IPS-18a (cell line): Measurements from ENCODE around the gene NRXN3.

ENCODE experiments used
- H3K27ac ChIP-seq: one replicate; pipeline ENCODE4 v1.5.1; 2013; ENCODE audit warnings: low read length
- H3K27me3 ChIP-seq: one replicate; pipeline ENCODE4 v1.6.1; 2013; ENCODE audit warnings: mild to moderate bottlenecking, low read length; ENCODE audit not compliant: control insufficient read depth, insufficient read depth
- H3K36me3 ChIP-seq: one replicate; pipeline ENCODE4 v1.6.1; 2013; ENCODE audit warnings: low read depth, low read length; ENCODE audit not compliant: control insufficient read depth
- H3K4me1 ChIP-seq: one replicate; pipeline ENCODE4 v1.6.1; 2013; ENCODE audit warnings: low read depth, low read length; ENCODE audit not compliant: control insufficient read depth
- H3K4me3 ChIP-seq: one replicate; pipeline ENCODE4 v1.5.1; 2013; ENCODE audit warnings: low read length
- H3K9ac ChIP-seq: one replicate; pipeline ENCODE4 v1.6.1; 2013; ENCODE audit warnings: mild to moderate bottlenecking, low read length, moderate library complexity
- H3K9me3 ChIP-seq: one replicate; pipeline ENCODE4 v1.6.1; 2013; ENCODE audit warnings: low read depth, low read length; ENCODE audit not compliant: control insufficient read depth

The NRXN3 gene

DNA sequence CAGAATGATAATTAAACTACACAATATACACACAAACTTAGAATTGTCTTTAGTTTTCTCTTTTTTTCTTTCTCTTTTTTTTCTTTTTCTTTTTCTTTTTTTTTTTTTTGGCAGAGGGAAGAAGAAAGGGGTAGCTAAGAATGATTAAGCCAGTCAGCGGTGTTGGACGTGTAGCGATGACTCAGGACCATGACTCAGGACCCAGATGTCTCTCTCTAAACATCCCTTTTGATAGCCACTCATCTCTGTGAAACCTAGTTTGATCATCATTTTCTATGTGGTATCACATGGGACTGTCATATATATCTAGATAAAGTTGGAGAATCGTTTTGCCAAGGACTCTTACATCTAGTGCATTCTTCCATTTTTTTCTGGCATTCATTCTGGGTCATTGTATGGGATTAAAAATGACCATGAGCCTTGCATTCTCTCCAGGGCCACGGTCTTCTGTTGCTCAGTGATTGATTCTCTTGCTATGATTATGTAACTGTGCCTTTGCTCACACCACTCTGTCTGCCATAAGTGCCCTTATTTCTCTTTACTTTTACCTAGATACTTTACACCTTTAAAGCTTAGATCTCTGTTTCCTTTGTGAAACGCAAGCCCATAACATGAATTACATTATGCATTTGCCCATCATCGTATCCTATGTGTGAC lies 26.6 kb upstream of the NRXN3 start:
- Histone ChIP-seq H3K27me3 (no peaks in the 10 kb centered on the region), H3K4me3 (no peak overlapping the region), H3K27ac (no peak overlapping the region)

DNA sequence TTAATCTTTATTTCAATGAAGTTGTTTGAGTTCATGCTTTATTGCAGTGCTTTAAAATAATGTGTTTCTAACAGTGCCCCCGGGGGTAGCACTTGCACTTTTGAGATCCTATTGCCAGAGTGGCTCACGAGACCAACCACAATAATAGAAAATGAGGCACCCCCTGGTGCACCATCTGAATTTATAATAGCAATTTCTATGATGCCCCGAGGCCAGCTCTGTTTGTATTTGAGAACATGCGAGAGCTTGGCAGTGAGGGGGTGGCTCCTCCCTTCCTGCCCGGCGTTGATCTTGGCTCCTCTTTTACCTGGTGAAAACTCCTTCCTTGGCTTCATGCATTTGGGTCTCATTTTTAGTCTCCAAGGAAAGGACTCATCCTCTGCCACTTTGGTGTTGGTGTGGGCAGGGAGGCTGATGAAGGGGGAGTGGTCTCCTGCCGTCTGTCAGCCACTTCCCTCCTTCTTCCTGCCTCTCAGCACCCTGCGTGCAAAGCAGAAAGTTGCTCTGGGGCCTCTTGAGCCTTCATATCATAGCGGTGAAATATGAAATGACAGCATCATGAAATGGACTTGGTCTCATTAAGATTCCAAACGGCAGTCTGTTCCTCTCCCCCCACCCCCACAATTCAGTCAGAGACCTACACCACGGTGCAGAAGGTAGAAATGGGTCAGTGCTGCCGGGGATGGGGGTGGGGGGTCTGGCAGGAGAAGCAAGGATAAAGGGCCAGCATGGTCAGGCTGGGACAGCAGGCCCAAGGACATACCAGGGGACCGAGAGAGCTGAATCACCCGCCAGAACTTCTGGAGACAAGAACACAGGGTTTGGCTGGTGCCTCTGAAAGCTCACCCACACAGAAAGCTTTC lies 17.7 kb upstream of the NRXN3 start:
- no peaks in the 10 kb centered on the region for H3K27me3 ChIP-seq
- no peak overlapping the region for H3K9ac ChIP-seq
- H3K36me3 ChIP-seq, result no peaks in the 10 kb centered on the region

More for the DNA sequence above, 26.6 kb upstream of the NRXN3 start:
- H3K4me1 ChIP-seq, result no peaks in the 10 kb centered on the region
- H3K9me3 ChIP-seq, result no peaks in the 10 kb centered on the region
- H3K36me3 ChIP-seq, result no peaks in the 10 kb centered on the region
- H3K9ac ChIP-seq, result no peak overlapping the region

DNA sequence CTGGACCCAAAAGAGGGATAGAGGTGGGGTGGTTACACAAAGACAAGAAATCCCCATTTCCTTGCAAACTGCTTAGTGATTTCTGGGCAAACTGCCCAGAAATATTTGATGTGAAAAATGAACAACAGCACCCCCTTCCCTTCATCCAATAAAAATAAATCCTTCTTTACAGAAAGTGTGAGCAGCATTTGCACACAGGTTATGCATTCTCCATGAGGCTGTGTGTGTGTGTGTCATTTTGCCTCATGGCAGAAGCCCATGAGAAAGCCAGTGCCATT lies 17.2 kb upstream of the NRXN3 start:
- no peak overlapping the region for H3K4me3 ChIP-seq

More for the DNA sequence above, 17.7 kb upstream of the NRXN3 start:
- Histone ChIP-seq H3K4me3 (no peak overlapping the region), H3K9me3 (no peaks in the 10 kb centered on the region), H3K27ac (no peak overlapping the region), H3K4me1 (no peaks in the 10 kb centered on the region)

DNA sequence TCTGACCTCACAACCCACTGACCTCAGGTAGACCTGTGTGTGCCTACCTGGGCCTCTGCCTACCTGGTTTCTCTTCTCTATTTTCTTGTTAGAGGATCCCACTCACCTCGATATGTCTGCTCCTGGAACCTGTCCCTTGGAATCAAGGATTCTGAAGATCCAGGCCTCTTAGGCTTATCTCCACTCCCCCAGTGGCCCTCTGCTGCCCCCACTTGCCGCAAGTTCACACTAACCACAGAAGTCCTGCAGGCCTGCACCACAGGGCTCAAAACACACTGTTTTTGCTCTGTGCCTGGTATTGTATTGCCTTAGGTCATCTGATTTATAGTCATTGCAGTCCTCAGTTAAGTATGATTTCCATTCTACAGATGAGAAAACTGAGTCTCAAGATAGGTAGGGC lies 15.3 kb upstream of the NRXN3 start:
- H3K36me3 ChIP-seq, result no peaks in the 10 kb centered on the region
- H3K9ac ChIP-seq, result no peak overlapping the region
- no peaks in the 10 kb centered on the region for H3K9me3 ChIP-seq
- no peaks in the 10 kb centered on the region for H3K27me3 ChIP-seq
- no peaks in the 10 kb centered on the region for H3K4me1 ChIP-seq
- H3K27ac ChIP-seq, result no peak overlapping the region
- no peak overlapping the region for H3K4me3 ChIP-seq

More for the DNA sequence above, 17.2 kb upstream of the NRXN3 start:
- no peak overlapping the region for H3K9ac ChIP-seq
- no peaks in the 10 kb centered on the region for H3K9me3 ChIP-seq
- no peaks in the 10 kb centered on the region for H3K36me3 ChIP-seq
- no peaks in the 10 kb centered on the region for H3K4me1 ChIP-seq
- H3K27me3 ChIP-seq, result no peaks in the 10 kb centered on the region
- H3K27ac ChIP-seq, result no peak overlapping the region

DNA sequence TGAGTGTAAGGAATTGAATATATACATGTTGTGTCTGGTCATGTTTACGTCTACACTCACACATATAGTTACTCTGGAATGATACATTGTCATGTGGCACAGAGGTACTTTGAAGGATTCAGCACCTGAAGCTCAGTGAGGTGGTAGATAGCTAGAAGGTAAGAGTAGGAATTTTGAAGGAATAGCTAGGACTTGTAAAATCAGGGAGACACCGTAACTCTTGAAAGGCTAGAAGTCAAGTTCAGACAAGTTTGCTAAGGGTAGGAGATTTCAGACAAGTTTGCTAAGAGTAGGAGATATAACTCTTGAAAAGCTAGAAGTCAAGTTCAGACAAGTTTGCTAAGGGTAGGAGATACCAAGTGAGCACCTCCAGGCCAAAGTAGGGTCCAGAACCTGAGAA lies 14.0 kb upstream of the NRXN3 start:
- no peaks in the 10 kb centered on the region for H3K36me3 ChIP-seq
- H3K9ac ChIP-seq, result no peak overlapping the region
- no peak overlapping the region for H3K27ac ChIP-seq
- H3K4me3 ChIP-seq, result no peak overlapping the region
- no peaks in the 10 kb centered on the region for H3K9me3 ChIP-seq
- no peaks in the 10 kb centered on the region for H3K4me1 ChIP-seq
- H3K27me3 ChIP-seq, result no peaks in the 10 kb centered on the region

DNA sequence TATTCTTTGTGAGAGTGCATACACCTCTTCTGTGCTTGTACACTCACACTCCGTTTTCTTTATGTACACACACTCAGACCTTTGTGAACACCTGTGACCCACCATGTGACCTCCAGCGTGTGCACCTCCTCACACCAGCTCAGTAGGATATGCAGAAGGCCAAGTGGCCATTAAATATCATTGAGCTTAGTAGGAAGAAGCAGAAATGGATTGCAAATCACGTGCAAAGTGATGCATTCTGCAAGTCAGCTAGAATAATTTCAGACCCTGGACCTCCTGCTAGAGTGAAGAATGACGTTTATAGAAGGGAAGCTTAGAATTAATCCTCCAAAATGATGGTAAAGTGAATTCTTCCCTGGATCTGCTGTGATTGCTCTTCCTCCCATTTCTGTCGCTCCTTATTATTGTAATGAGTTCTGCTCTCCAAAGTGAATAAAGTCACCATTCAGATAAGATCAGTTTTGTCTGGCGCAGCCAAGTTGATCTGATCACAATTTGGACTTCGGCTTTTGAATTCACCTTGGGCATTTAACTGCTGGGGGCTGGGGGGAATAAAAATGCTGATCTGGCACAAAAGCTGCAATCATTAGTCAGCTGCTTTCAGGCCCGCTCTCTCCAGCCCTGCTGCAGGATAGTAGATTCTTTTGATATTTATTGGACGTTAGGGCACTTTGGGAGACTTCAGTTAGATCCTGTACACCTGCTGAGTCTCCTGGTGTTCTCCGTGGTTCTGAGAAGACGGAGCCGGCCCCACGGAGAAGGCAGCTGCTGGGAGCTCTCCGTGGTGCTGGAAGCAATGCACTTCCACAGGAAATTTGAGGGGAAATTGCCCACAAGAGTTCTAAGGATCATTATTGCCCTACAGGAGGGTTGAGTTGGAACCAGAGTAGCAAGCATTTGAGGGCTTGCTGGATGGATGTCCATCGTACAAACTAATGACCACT lies 12.4 kb upstream of the NRXN3 start:
- no peaks in the 10 kb centered on the region for H3K9me3 ChIP-seq
- no peak overlapping the region for H3K9ac ChIP-seq
- no peak overlapping the region for H3K27ac ChIP-seq
- no peaks in the 10 kb centered on the region for H3K4me1 ChIP-seq
- H3K36me3 ChIP-seq, result no peaks in the 10 kb centered on the region
- no peaks in the 10 kb centered on the region for H3K27me3 ChIP-seq
- no peak overlapping the region for H3K4me3 ChIP-seq

DNA sequence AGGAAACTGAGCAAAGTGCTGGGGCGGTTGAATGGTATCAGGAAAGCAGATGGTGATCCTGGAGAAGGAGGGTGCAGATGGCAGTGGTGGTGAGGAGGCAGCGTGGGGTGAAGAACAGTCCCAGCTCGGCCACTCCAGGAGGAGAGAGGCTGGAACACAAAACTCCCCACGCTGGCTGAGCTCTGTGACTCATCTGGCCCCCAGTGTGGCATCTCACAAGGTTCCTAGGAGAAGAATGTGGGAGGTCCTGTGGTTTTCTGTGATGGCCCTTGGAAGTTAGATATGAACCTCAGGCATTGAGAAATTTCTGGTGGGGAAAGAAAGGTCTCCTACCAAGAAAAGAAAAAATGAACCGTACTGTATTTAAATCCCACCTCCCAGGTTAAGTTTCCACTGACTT lies 8.0 kb upstream of the NRXN3 start:
- Histone ChIP-seq H3K9me3 (no peaks in the 10 kb centered on the region), H3K27ac (no peak overlapping the region), H3K4me3 (no peak overlapping the region), H3K4me1 (peaks cover 6% of the 10 kb centered on the region), H3K9ac (no peak overlapping the region), H3K36me3 (no peaks in the 10 kb centered on the region), H3K27me3 (no peaks in the 10 kb centered on the region)

DNA sequence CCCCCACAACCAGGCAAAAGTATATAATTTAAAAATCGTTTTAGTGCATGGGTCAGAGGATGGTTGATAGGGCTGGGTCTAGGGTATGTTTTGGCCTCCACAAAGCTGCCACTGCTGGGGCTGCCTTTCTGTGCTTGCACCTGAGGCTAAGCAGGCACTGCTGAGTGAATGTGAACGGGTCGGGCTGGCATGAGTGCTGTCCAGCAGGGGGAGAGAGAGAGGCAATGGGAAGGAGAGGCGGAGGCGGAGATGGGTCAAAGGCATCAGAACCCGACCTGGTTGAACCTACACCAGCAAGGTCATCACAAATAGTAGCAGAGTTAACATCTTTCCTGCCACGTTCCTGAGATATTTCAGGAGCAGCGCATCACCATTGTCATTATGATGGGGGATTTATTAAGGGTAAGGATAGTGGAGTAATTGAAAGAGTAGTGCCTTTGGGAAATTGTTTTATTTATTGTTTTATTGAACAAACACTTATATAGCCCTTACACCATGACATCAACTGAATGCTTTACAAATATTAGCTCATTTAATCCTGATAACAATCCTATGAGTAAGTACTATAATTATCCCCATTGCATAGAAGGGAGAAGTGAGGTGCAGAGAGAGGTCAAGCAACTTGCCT lies 5.8 kb upstream of the NRXN3 start:
- Histone ChIP-seq H3K4me1 (peaks cover 6% of the 10 kb centered on the region), H3K27me3 (no peaks in the 10 kb centered on the region), H3K36me3 (no peaks in the 10 kb centered on the region)

DNA sequence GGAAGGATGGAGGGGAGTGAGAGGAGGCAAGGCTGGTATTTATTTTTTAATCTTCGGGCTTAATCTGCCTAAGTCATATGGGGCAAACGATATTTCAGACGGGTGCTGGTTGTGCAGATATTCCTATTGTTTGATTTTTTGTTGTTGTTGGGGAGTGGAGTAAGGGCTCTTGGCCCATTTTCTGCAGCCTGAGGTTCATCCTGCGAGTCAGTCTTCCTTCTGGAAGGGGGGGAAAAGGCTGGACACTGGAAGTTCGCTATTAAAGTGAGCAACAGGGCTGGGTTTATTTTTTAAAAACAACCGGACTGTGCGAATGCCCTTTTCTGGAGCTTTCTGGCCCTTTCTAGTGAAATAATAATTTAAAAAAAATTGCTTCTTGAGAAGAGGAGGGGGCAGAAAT lies 2.3 kb downstream of the NRXN3 start:
- Histone ChIP-seq H3K9me3 (no peaks in the 10 kb centered on the region), H3K4me1 (peaks cover 15% of the 10 kb centered on the region), H3K9ac (no peak overlapping the region), H3K27ac (no peak overlapping the region), H3K27me3 (no peaks in the 10 kb centered on the region), H3K4me3 (no peak overlapping the region), H3K36me3 (no peaks in the 10 kb centered on the region)

More for the DNA sequence above, 5.8 kb upstream of the NRXN3 start:
- no peak overlapping the region for H3K9ac ChIP-seq
- no peak overlapping the region for H3K27ac ChIP-seq
- no peak overlapping the region for H3K4me3 ChIP-seq
- H3K9me3 ChIP-seq, result no peaks in the 10 kb centered on the region

DNA sequence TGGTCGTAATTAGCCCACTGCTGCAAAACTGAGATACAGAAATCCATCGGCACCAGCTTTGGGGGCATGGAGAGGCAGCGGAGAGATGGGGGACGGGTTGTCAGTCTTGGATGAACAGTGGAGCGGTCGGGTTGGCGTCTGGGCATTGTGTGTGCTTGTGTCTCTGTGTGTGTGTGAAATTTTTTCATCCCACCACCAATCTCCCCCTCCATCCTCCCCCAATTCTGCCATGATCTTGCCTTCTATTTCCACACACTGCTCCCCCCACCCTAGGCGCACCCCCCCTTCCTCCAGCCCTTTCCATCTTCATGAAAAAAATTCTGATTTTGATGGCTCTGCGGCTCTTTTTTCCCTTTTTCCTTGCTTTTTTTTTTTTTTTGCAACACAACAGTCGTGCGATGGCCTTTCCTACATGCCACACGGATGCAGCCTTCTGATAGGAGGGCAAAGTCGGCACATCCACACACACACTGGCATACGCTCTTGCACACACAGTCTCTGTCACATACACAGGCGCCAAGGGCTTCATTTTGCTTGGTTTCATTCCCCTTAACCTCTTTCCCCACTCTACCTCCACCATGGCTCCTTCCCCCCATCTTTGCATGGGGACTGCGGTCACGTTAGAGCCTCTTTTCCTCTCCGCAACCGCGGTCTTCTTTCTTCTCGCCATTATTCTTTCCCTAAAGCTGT lies 3.3 kb downstream of the NRXN3 start:
- H3K27me3 ChIP-seq, result no peaks in the 10 kb centered on the region

DNA sequence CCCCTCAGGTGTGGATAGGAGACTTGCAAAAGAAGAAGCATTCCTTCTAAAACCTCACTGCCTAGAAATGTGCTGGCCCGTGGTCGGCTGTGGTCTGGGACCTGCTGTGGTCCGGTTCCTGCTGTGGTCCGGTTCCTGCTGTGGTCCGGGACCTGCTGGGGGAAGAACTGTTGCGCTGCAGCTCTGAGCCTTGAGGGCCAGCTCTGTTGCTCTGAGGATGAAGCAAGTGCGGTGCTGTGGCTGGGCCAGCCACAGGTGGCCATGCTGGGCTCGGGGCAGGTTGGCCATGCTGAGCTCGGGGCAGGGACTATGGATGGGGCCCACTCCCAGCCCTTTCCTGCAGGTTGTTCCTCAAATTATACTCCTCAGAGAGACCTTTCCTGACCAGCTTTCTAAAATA lies 5.2 kb downstream of the NRXN3 start:
- no peak overlapping the region for H3K27ac ChIP-seq

More for the DNA sequence above, 3.3 kb downstream of the NRXN3 start:
- Histone ChIP-seq H3K4me1 (peaks cover 15% of the 10 kb centered on the region), H3K36me3 (no peaks in the 10 kb centered on the region), H3K9ac (no peak overlapping the region), H3K4me3 (no peak overlapping the region), H3K27ac (no peak overlapping the region), H3K9me3 (no peaks in the 10 kb centered on the region)

More for the DNA sequence above, 5.2 kb downstream of the NRXN3 start:
- Histone ChIP-seq H3K27me3 (no peaks in the 10 kb centered on the region), H3K4me1 (peaks cover 11% of the 10 kb centered on the region), H3K4me3 (no peak overlapping the region), H3K9ac (no peak overlapping the region), H3K36me3 (no peaks in the 10 kb centered on the region), H3K9me3 (no peaks in the 10 kb centered on the region)
